Spinal cord (tissue), 10 donors: ENCODE data around the gene ZBTB12. TPM values are rescaled to one million over a fixed set of nuclear protein-coding genes. Genes with fewer than 3 reads are reported as not detected.
"Not testable (repeated sequence)": the region's sequence is repeated elsewhere in the genome, so short reads cannot be mapped to it uniquely, and the experiment has no call there.

Experiments
- DNase-seq, 6 donors: peaks; one replicate each; pipeline versions ENCODE4 v3.0.0 to v3.0.0-alpha.2; 2013 to 2015; ENCODE audit warnings: low spot score in 6 of 6, low read depth in 4 of 6
- H3K27ac ChIP-seq: one replicate; pipeline ENCODE4 v1.5.1; 2013; ENCODE audit warnings: low read depth, low read length, control low read depth
- H3K27me3 ChIP-seq: one replicate; pipeline ENCODE4 v1.6.1; 2013; ENCODE audit warnings: low read length; ENCODE audit not compliant: control insufficient read depth, insufficient read depth
- H3K36me3 ChIP-seq: one replicate; pipeline ENCODE4 v1.6.1; 2013; ENCODE audit warnings: low read length; ENCODE audit not compliant: control insufficient read depth, insufficient read depth
- H3K4me1 ChIP-seq: one replicate; pipeline ENCODE4 v1.6.1; 2013; ENCODE audit warnings: low read length; ENCODE audit not compliant: control insufficient read depth, insufficient read depth
- H3K4me3 ChIP-seq: one replicate; pipeline ENCODE4 v1.5.1; 2013; ENCODE audit warnings: low read depth, low read length, control low read depth
- H3K9me3 ChIP-seq: one replicate; pipeline ENCODE4 v1.6.1; 2013; ENCODE audit warnings: low read length; ENCODE audit not compliant: control insufficient read depth, insufficient read depth
- WGBS: methylation state at CpG from one replicate; pipeline ENCODE4 v1.1.5; 2013; ENCODE audit warnings: missing lambda C conversion rate; ENCODE audit not compliant: insufficient coverage; 5-methylcytosine and 5-hydroxymethylcytosine counted together
- polyA plus RNA-seq, 2 donors: library from polyadenylated mRNA; unstranded; fragments of 120-200 nt; gene quantifications; one replicate each; pipeline ENCODE4 v1.2.1, GENCODE V29; 2013; ENCODE audit not compliant: insufficient read length in 2 of 2
- total RNA-seq, 2 donors: library from RNA; depleted of rRNA in 1 of 2; stranded (reverse); fragments of 120-200 nt in 1 of 2; fragments of >200 nt in 1 of 2; gene quantifications; one replicate each; pipeline versions ENCODE4 v1.2.3 to v1.2.4, GENCODE V29; 2013 to 2014
- donor health status: healthy.

ZBTB12 gene
- total and polyA plus RNA-seq, 4 donors, result 7.8 to 37.9 (median 22.6) TPM

- not testable (repeated sequence) for H3K4me1 ChIP-seq, DNase-seq, H3K9me3 ChIP-seq, H3K27ac ChIP-seq, H3K27me3 ChIP-seq, H3K36me3 ChIP-seq, H3K4me3 ChIP-seq
- 84% methylated on average over 6 of the region's 7 CpGs for WGBS
These were observed 7.4 kb upstream of the ZBTB12 start for GRCh38 chr6:31909298-31909697.

DNA sequence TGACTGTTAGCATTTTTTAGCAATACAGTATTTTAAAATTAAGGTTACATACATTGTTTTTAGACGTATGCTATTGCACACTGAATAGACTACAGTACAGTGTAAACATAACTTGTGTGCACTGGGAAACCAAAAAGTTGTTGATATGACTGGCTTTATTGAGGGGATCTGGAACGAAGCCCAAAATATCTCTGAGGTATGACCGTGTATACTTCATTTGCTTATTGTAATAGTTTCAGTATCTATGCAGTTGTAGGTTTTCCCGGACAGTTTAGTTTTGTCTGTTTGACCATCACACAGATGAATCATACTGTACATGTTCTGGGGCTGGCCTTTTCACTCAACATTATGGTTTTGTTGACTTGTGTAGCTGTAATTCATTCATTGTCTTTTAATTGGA, 6.9 kb upstream of the ZBTB12 start:
- Histone ChIP-seq H3K4me1 (no peaks in the 10 kb centered on the region), H3K36me3 (no peaks in the 10 kb centered on the region), H3K27me3 (no peaks in the 10 kb centered on the region), H3K4me3 (no peak overlapping the region), H3K27ac (no peak overlapping the region), H3K9me3 (no peaks in the 10 kb centered on the region)
- 100% methylated on average over 2 of the region's 4 CpGs for WGBS
- no peak for DNase-seq

DNA sequence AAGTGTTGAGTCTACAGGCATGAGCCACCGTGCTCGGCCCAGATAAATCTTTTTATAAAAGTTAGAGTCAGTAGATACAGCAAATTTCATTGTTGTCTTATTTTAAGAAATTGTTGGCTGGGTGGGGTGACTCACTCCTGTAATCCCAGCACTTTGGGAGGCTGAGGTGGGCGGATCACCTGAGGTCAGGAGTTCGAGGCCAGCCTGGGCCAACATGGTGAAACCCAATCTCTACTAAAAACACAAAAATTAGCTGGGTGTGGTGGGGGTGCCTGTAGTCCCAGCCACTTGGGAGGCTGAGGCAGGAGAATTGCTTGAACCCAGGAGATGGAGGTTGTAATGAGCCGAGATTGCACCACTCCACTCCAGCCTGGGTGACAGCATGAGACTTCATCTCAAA, 6.4 kb upstream of the ZBTB12 start:
- H3K27ac ChIP-seq, H3K4me3 ChIP-seq: not testable (repeated sequence)

GRCh38 chr6:31907158-31907813, 5.4 kb upstream of the ZBTB12 start:
- H3K9me3 ChIP-seq, result no peaks in the 10 kb centered on the region

More for the DNA sequence above, 6.4 kb upstream of the ZBTB12 start:
- H3K9me3 ChIP-seq, H3K4me1 ChIP-seq, DNase-seq, H3K36me3 ChIP-seq, H3K27me3 ChIP-seq: not testable (repeated sequence)
- no CpG with 5 or more reads among the region's 5 CpGs for WGBS

GRCh38 chr6:31906727-31907126, 4.8 kb upstream of the ZBTB12 start:
- H3K4me1 ChIP-seq, H3K27ac ChIP-seq, H3K27me3 ChIP-seq, H3K9me3 ChIP-seq, DNase-seq, H3K36me3 ChIP-seq, H3K4me3 ChIP-seq: not testable (repeated sequence)
- 80% methylated on average over 6 of the region's 8 CpGs for WGBS

More at GRCh38 chr6:31907158-31907813, 5.4 kb upstream of the ZBTB12 start:
- 47% methylated on average over 3 of the region's 7 CpGs for WGBS
- Histone ChIP-seq H3K27me3 (no peaks in the 10 kb centered on the region), H3K36me3 (no peaks in the 10 kb centered on the region), H3K4me1 (peaks cover 6% of the 10 kb centered on the region), H3K27ac (no peak overlapping the region), H3K4me3 (no peak overlapping the region)
- no peak for DNase-seq

GRCh38 chr6:31906122-31906521, 4.2 kb upstream of the ZBTB12 start:
- Histone ChIP-seq H3K27me3 (no peaks in the 10 kb centered on the region), H3K4me3 (no peak overlapping the region), H3K36me3 (peaks cover 1% of the 10 kb centered on the region), H3K9me3 (no peaks in the 10 kb centered on the region), H3K4me1 (peaks cover 10% of the 10 kb centered on the region), H3K27ac (no peak overlapping the region)
- WGBS, result 13% methylated on average over 3 of the region's 4 CpGs
- DNase-seq, result no peak

- Histone ChIP-seq H3K27ac (no peak overlapping the region), H3K4me1 (peaks cover 19% of the 10 kb centered on the region), H3K36me3 (peaks cover 10% of the 10 kb centered on the region), H3K27me3 (no peaks in the 10 kb centered on the region), H3K9me3 (no peaks in the 10 kb centered on the region), H3K4me3 (no peak overlapping the region)
- no peak for DNase-seq
- no CpG with 5 or more reads among the region's 1 CpG for WGBS
These were observed 3.2 kb upstream of the ZBTB12 start for GRCh38 chr6:31905041-31905440.

DNA sequence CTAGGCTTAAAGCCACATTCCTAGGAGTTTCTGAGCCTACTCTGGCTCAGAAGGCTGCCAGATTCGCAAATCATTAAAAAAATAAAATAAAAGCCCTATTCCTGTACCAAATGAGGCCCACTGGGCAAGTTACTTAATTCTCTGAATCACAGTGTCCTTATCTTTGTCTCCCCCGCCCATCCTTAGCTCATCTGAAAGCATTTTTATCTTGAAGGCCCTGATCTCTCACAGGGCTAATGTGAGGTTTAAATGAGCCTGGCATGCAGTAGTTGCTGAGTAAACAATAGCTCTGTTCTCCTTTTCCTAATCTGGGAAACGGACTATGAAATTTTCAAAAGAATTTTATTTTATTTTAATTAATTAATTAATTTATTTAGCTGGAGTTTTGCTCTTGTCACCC, 2.1 kb upstream of the ZBTB12 start:
- WGBS, result 100% methylated on average over 1 of the region's 3 CpGs

GRCh38 chr6:31901415-31901952, 402 bp downstream of the ZBTB12 start:
- H3K36me3 ChIP-seq, result peaks cover 16% of the 10 kb centered on the region
- DNase-seq, result peak in 3 of 6 donors; percentile 30 to 88 (median 74)

More for the DNA sequence above, 2.1 kb upstream of the ZBTB12 start:
- DNase-seq, result no peak
- no peak overlapping the region for H3K27ac ChIP-seq
- peaks cover 24% of the 10 kb centered on the region for H3K4me1 ChIP-seq
- no peaks in the 10 kb centered on the region for H3K9me3 ChIP-seq
- H3K4me3 ChIP-seq, result no peak overlapping the region
- H3K36me3 ChIP-seq, result peaks cover 15% of the 10 kb centered on the region
- no peaks in the 10 kb centered on the region for H3K27me3 ChIP-seq

DNA sequence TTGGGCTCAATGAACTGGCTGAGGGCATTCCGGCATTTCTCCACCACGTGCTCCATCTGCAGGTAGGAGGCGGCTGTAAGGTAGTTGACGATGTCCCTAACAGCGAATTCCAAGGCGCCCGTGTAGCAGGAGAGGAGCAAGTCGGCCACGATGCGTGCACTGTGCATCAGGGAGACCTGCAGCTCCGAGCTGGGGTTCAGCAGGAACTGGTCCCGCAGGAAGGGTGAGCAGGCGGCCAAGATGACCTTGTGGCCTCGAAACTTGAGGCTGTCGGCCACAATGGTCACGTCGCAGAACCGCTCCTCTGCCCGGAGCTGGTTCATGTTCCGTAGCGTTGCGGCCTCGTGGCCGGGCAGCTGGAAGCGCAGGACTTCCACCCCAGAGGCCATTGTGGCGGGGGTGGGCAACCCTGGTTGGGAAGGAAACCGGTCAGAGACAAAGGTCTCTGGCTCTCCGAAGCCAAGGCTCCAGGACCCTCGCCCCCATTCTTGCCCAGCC, 920 bp downstream of the ZBTB12 start:
- H3K36me3 ChIP-seq, result peaks cover 21% of the 10 kb centered on the region
- peak in 1 of 6 donors; percentile 66 for DNase-seq
- H3K9me3 ChIP-seq, result no peaks in the 10 kb centered on the region
- H3K4me1 ChIP-seq, result peaks cover 43% of the 10 kb centered on the region
- peak overlapping the region; percentile 86 for H3K27ac ChIP-seq
- WGBS, result 20% methylated on average over 27 of the region's 29 CpGs
- H3K4me3 ChIP-seq, result peak overlapping the region; percentile 76
- H3K27me3 ChIP-seq, result no peaks in the 10 kb centered on the region

More at GRCh38 chr6:31901415-31901952, 402 bp downstream of the ZBTB12 start:
- 0% methylated on average over 14 of the region's 45 CpGs for WGBS
- Histone ChIP-seq H3K27me3 (no peaks in the 10 kb centered on the region), H3K27ac (peak overlapping the region; percentile 86), H3K4me1 (peaks cover 38% of the 10 kb centered on the region), H3K9me3 (no peaks in the 10 kb centered on the region), H3K4me3 (peak overlapping the region; percentile 76)
